Colonic mucosa (tissue), 4 donors: Measurements from ENCODE around the gene OR6C74. TPM values are rescaled to one million over a fixed set of nuclear protein-coding genes. Genes with fewer than 3 reads are reported as not detected.

Experiments
- DNase-seq: peaks from one replicate; pipeline ENCODE4 v3.0.0-alpha.2; 2020
- H3K27ac ChIP-seq: fragments of 200-600 bp; one replicate; pipeline ENCODE4 v1.8.0; 2021
- H3K27me3 ChIP-seq: fragments of 200-600 bp; one replicate; pipeline ENCODE4 v1.8.0; 2021
- H3K36me3 ChIP-seq: fragments of 200-600 bp; one replicate; pipeline ENCODE4 v1.8.0; 2021
- H3K4me1 ChIP-seq: fragments of 200-600 bp; one replicate; pipeline ENCODE4 v1.8.0; 2021; ENCODE audit warnings: mild to moderate bottlenecking
- H3K4me3 ChIP-seq: fragments of 200-600 bp; one replicate; pipeline ENCODE4 v1.8.0; 2021
- H3K9ac ChIP-seq, 2 donors: one replicate each; pipeline ENCODE4 v1.7.0; 2013; ENCODE audit warnings: control low read depth in 2 of 2, low read depth in 2 of 2, low read length in 2 of 2
- H3K9me3 ChIP-seq: fragments of 200-600 bp; one replicate; pipeline ENCODE4 v1.8.0; 2021
- intact Hi-C: fragments of 100-400 bp; cut with DNase I; formaldehyde crosslinking; loops from one replicate; pipeline ENCODE4 v1.14.1; 2022
- total RNA-seq, 2 donors: library from RNA; stranded (reverse); fragmentation: NEBNext Ultra II Directional in 1 of 2; extraction: Animal tissue kit (Norgen Biotek cat#: 25700) in 1 of 2; gene quantifications; one replicate each; pipeline ENCODE4 v1.2.1, GENCODE V29; 2021
- TF ChIP-seq, protein P1 (sequence below): fragments of 200-600 bp; IDR thresholded peaks from one replicate; pipeline ENCODE4 v1.8.0; 2022; ENCODE audit warnings: antibody characterized with exemption, mild to moderate bottlenecking
- donor health status: healthy.
- donor health status: DM: no; HTN: no; CAD: no.
- donor health status: DM: no; HTN: no; CAD: no.

Gene OR6C74
- not detected for total RNA-seq

GRCh38 chr12:55244309-55244708 lies at the start of gene OR6C74:
Gene OR6C74, plus strand, starts transcription at chr12:55244609. Its CDS starts 2,679 bp downstream, at chr12:55247288.
- Histone ChIP-seq H3K27ac (no peak within 1 kb of the TSS), H3K9ac (no peak within 1 kb of the TSS), H3K9me3 (no peaks in the 10 kb centered on the region), H3K4me1 (no peaks in the 10 kb centered on the region), H3K4me3 (no peak within 1 kb of the TSS), H3K36me3 (no peaks in the 10 kb centered on the region), H3K27me3 (no peaks in the 10 kb centered on the region)
- no peak for DNase-seq
- intact Hi-C loops, result no loop called here
- TF ChIP-seq, protein P1, sequence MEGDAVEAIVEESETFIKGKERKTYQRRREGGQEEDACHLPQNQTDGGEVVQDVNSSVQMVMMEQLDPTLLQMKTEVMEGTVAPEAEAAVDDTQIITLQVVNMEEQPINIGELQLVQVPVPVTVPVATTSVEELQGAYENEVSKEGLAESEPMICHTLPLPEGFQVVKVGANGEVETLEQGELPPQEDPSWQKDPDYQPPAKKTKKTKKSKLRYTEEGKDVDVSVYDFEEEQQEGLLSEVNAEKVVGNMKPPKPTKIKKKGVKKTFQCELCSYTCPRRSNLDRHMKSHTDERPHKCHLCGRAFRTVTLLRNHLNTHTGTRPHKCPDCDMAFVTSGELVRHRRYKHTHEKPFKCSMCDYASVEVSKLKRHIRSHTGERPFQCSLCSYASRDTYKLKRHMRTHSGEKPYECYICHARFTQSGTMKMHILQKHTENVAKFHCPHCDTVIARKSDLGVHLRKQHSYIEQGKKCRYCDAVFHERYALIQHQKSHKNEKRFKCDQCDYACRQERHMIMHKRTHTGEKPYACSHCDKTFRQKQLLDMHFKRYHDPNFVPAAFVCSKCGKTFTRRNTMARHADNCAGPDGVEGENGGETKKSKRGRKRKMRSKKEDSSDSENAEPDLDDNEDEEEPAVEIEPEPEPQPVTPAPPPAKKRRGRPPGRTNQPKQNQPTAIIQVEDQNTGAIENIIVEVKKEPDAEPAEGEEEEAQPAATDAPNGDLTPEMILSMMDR, result no peak

- TF ChIP-seq, protein P1, result no peak
- Histone ChIP-seq H3K4me3 (no peak within 1 kb of the TSS), H3K27me3 (no peaks in the 10 kb centered on the region), H3K27ac (no peak within 1 kb of the TSS), H3K9me3 (no peaks in the 10 kb centered on the region), H3K36me3 (no peaks in the 10 kb centered on the region), H3K4me1 (no peaks in the 10 kb centered on the region), H3K9ac (no peak within 1 kb of the TSS)
- intact Hi-C loops, result no loop called here
- no peak for DNase-seq
Observed at GRCh38 chr12:55220725-55221124, 23.7 kb upstream of the OR6C74 start, which contains the start of gene OR10A7. Gene OR10A7, plus strand, starts transcription at chr12:55221025. Its CDS starts 0 bp downstream, at chr12:55221025.

GRCh38 chr12:55226523-55226922 lies 17.9 kb upstream of the OR6C74 start:
- Histone ChIP-seq H3K9ac (no peak overlapping the region), H3K9me3 (no peaks in the 10 kb centered on the region), H3K27ac (no peak overlapping the region), H3K36me3 (no peaks in the 10 kb centered on the region), H3K4me3 (no peak overlapping the region), H3K27me3 (no peaks in the 10 kb centered on the region), H3K4me1 (no peaks in the 10 kb centered on the region)
- TF ChIP-seq, protein P1, result no peak
- intact Hi-C loops, result no loop called here
- DNase-seq, result no peak

DNA sequence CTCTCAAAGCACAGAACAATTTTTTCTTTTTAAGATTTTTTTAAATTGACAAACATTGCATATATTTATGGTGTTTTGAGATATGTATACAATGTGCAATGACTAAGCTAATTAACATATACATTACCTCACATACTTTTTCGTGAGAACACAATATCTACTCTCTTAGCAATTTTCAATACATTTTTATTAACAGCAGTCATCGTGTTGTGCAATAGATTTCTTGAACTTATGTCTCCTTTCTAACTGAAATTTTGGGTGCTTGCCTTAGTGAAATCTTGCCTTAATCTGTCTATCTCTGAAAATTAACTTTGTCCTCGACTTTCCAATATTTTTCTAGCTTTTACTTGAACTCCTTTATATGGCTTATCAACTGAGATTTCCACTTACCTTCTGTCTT lies 16.8 kb upstream of the OR6C74 start:
- H3K36me3 ChIP-seq, result no peaks in the 10 kb centered on the region
- DNase-seq, result no peak
- no peak overlapping the region for H3K9ac ChIP-seq
- H3K27ac ChIP-seq, result no peak overlapping the region
- H3K9me3 ChIP-seq, result no peaks in the 10 kb centered on the region
- H3K4me3 ChIP-seq, result no peak overlapping the region
- intact Hi-C loops, result no loop called here
- TF ChIP-seq, protein P1, result no peak
- H3K4me1 ChIP-seq, result no peaks in the 10 kb centered on the region
- H3K27me3 ChIP-seq, result no peaks in the 10 kb centered on the region

DNA sequence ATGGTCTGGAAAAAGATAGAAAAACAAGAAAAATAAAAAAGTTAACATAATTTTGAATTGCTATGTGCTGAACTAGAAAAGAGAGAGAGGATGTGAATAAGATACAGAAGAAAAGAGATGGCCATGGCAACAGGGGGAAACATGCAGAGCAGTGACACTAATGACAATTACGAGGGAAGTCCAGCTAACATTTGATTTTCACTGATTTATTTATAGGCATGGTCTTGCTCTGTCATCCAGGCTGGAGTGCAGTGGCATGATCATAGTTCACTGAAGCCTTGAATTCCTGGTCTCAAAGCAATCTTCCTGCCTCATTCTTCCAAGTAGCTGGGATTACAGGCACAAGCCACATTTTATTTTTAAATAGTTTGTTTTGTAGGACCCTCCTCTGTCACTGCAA lies 1.8 kb downstream of the OR6C74 start:
- no peaks in the 10 kb centered on the region for H3K36me3 ChIP-seq
- TF ChIP-seq, protein P1, result no peak
- no peak overlapping the region for H3K27ac ChIP-seq
- H3K27me3 ChIP-seq, result no peaks in the 10 kb centered on the region
- H3K9me3 ChIP-seq, result no peaks in the 10 kb centered on the region
- H3K9ac ChIP-seq, result no peak overlapping the region
- no peaks in the 10 kb centered on the region for H3K4me1 ChIP-seq
- no peak for DNase-seq
- intact Hi-C loops, result no loop called here
- H3K4me3 ChIP-seq, result no peak overlapping the region
